T-helper 1 cell treated with Interleukin-12 subunit alpha and Interleukin-12 subunit beta and Interleukin-4 antibody, amounts not matched to agents 30 ng/mL and 1 ng/mL, for 36 hours (primary cell): ENCODE measurements around the gene PARK7. TPM values are rescaled to one million over a fixed set of nuclear protein-coding genes. Genes with fewer than 3 reads are reported as not detected.

Experiments
- total RNA-seq: library from RNA; stranded (reverse); gene quantifications from 2 replicates; pipeline ENCODE4 v1.2.3, GENCODE V29; 2022

Gene PARK7
- total RNA-seq, 1 donor from 2014 or later: 281 TPM

Other genes with a start within 250 kb of the PARK7 start
- gene VAMP3, start 190.4 kb upstream of the PARK7 start, total RNA-seq: 35.9 and 37.1 TPM in 2 replicates
- gene PER3, start 177.4 kb upstream of the PARK7 start, total RNA-seq: 2.5 and 3.8 TPM in 2 replicates
- not detected in 2 replicates for gene UTS2, start 108.6 kb upstream of the PARK7 start, total RNA-seq
- gene TNFRSF9, start 20.9 kb upstream of the PARK7 start, total RNA-seq: 13.8 and 13.9 TPM in 2 replicates
- 0.66 and 0.74 TPM in 2 replicates for gene ERRFI1, start 64.6 kb downstream of the PARK7 start, total RNA-seq